DMS79 treated with DMSO at 0.1 percent for 48 hours (cell line): ENCODE results near the gene LCN15.
A peak's percentile ranks its signal among the peaks of the same experiment; 100 is the strongest.
"Not testable (repeated sequence)": the region's sequence is repeated elsewhere in the genome, so short reads cannot be mapped to it uniquely, and the experiment has no call there.

ENCODE experiments used
- DNase-seq: peaks from one replicate; lab custom pipeline; 2025; lab: John Stamatoyannopoulos, UW

Gene LCN15

GRCh38 chr9:136764301-136764891 lies at the start of gene LCN15:
TSS of gene LCN15 (minus strand) at chr9:136764518. CDS start at chr9:136764488, 30 bp downstream.
- DNase-seq = no peak

GRCh38 chr9:136808806-136809158 lies 44.5 kb upstream of the LCN15 start:
- peak; percentile 32 for DNase-seq

GRCh38 chr9:136808075-136808805 lies 43.9 kb upstream of the LCN15 start:
- DNase-seq = no peak

- peak; percentile 82 for DNase-seq
Observed at GRCh38 chr9:136807281-136808074, 43.2 kb upstream of the LCN15 start, which contains the start of gene RABL6. TSS of gene RABL6 (plus strand) at chr9:136807948. CDS start at chr9:136808197, 249 bp downstream.

- DNase-seq = no peak
Observed at GRCh38 chr9:136806631-136807201, 42.4 kb upstream of the LCN15 start.

- DNase-seq = no peak
Observed at GRCh38 chr9:136806067-136806466, 41.7 kb upstream of the LCN15 start.

GRCh38 chr9:136805207-136805740 lies 41.0 kb upstream of the LCN15 start:
- peak; percentile 10 for DNase-seq

- DNase-seq = no peak
Observed at GRCh38 chr9:136804509-136805206, 40.3 kb upstream of the LCN15 start.

GRCh38 chr9:136803551-136804508 lies 39.5 kb upstream of the LCN15 start:
- no peak for DNase-seq

- DNase-seq = not testable (repeated sequence)
Observed at GRCh38 chr9:136803009-136803550, 38.8 kb upstream of the LCN15 start.

- no peak for DNase-seq
Observed at GRCh38 chr9:136802321-136802720, 38.0 kb upstream of the LCN15 start.

GRCh38 chr9:136799854-136800657 lies 35.7 kb upstream of the LCN15 start:
- peak; percentile 87 for DNase-seq

- DNase-seq = peak; percentile 75
Observed at GRCh38 chr9:136799079-136799853, 34.9 kb upstream of the LCN15 start.

GRCh38 chr9:136798708-136799078 lies 34.4 kb upstream of the LCN15 start:
- DNase-seq = no peak

GRCh38 chr9:136796775-136797347 lies 32.5 kb upstream of the LCN15 start:
- not testable (repeated sequence) for DNase-seq

- DNase-seq = no peak
Observed at GRCh38 chr9:136796238-136796774, 32.0 kb upstream of the LCN15 start, which contains the start of gene CCDC183. TSS of gene CCDC183 (plus strand) at chr9:136796338. CDS start at chr9:136796398, 60 bp downstream.

GRCh38 chr9:136795000-136795348 lies 30.7 kb upstream of the LCN15 start:
- DNase-seq = no peak
